GM19328 (cell line): ENCODE data around the gene CPTP.
"Not testable (repeated sequence)": the region's sequence is repeated elsewhere in the genome, so short reads cannot be mapped to it uniquely, and the experiment has no call there.

ENCODE experiments used
- ATAC-seq: cut with Tn5 transposase; IDR thresholded peaks from one replicate; pipeline ENCODE4 v1.9.1; 2021; ENCODE audit warnings: mild to moderate bottlenecking, moderate library complexity; ENCODE audit not compliant: unreplicated experiment

Gene CPTP

GRCh38 chr1:1305300-1306069, 19.1 kb upstream of the CPTP start:
- no peak for ATAC-seq

DNA sequence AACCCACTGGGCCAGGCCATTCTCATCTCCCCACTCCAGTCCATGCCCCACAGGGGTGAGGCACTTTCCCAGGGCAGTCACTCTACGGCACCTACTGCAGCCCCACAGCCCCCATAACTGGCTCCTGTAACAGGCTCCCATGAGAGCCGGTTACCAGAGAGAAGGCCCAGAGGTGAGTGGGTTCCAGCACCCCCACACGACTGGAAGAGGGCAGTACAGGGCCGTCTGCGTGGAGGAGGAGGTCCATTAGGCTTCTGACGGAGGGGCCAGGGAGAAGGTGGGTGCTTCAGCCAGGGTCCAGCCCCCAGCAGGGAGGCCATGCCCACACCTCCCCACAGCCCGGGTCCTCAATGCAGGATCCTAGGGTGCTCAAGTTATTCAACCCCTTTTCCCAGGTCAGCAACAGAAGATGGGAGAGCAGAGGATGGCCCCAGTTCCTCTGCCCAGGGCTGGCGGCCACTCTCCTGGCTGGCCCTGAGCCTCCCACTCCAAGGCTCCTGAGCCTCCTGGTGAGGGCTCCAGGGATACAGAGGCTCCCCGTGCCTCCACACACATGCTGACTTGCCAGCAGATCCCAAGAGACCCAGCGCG, 18.4 kb upstream of the CPTP start:
- ATAC-seq, result no peak

DNA sequence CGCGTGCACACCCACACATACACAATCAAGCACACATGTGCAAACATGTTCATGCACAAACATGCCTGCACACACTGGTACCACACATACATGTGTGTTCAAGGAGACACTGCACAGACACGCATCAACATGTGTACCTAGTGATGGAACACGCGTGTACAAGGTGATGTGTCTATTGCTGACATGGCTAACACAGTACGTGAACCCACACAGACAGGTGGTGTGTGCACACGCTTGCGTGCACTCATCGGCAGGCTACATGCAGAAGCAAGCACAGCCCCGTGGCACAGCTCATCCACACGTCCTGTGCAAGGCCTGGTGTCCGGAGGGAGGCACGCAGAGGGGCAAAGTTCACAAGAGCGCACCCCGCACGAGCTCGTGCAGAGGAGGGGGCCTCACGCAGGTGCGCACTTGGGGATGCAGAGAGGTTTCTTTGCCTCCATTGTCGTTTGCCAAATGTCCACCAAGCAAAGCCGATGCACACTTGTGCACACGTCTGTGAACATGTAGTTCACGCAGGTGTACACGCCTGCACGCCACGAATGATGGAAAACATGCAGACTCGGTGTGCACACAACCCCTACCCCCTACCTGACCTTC, 17.8 kb upstream of the CPTP start:
- ATAC-seq, result no peak

GRCh38 chr1:1307261-1307922, 17.2 kb upstream of the CPTP start:
- no peak for ATAC-seq

GRCh38 chr1:1307923-1308755, 16.5 kb upstream of the CPTP start, which contains the start of the genes ACAP3 and PUSL1:
ACAP3 (minus strand) TSS chr1:1307930; CDS start chr1:1307815, 115 bp downstream.
PUSL1 (plus strand) TSS chr1:1308597; CDS start chr1:1308644, 47 bp downstream.
- ATAC-seq, result peak; percentile 59

- ATAC-seq, result no peak
Observed at GRCh38 chr1:1308756-1309250, 15.8 kb upstream of the CPTP start.

DNA sequence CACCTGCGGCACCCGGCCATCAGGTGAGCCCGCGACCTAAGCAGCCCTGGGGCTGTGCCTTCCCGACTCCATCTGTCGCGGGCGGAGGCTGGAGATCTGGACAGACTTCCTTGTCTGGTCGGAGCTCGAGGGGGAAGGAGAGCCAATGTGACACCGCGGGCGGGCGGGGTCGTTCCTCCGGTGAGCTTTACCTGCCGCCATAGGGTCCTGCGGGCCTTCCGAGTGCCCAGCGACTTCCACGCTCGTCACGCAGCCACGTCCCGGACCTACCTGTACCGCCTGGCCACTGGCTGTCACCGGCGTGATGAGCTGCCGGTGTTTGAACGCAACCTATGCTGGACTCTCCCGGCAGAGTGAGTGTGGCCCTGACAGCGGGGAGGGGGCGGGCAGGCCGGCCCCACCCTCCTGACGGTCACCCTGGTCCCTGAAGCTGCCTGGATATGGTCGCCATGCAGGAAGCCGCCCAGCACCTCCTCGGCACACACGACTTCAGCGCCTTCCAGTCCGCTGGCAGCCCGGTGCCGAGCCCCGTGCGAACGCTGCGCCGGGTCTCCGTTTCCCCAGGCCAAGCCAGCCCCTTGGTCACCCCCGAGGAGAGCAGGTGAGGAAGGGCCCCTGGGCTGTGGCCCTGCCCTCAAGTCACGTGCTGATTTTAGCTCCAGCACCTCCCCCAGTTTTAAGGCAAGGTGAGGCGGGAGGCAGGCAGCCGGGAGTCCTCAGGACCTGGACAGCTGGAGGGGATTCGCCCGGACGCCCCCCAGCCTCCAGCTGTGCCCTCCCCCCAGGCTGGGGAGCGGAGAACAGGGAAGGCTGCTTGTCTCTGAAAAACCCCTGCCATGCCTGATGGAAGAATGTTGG, 15.1 kb upstream of the CPTP start:
- ATAC-seq, result no peak

GRCh38 chr1:1310109-1310385, 14.6 kb upstream of the CPTP start:
- ATAC-seq, result no peak

- ATAC-seq, result no peak
Observed at GRCh38 chr1:1310476-1311053, 14.0 kb upstream of the CPTP start.

- ATAC-seq, result no peak
Observed at GRCh38 chr1:1311107-1312104, 13.2 kb upstream of the CPTP start.

DNA sequence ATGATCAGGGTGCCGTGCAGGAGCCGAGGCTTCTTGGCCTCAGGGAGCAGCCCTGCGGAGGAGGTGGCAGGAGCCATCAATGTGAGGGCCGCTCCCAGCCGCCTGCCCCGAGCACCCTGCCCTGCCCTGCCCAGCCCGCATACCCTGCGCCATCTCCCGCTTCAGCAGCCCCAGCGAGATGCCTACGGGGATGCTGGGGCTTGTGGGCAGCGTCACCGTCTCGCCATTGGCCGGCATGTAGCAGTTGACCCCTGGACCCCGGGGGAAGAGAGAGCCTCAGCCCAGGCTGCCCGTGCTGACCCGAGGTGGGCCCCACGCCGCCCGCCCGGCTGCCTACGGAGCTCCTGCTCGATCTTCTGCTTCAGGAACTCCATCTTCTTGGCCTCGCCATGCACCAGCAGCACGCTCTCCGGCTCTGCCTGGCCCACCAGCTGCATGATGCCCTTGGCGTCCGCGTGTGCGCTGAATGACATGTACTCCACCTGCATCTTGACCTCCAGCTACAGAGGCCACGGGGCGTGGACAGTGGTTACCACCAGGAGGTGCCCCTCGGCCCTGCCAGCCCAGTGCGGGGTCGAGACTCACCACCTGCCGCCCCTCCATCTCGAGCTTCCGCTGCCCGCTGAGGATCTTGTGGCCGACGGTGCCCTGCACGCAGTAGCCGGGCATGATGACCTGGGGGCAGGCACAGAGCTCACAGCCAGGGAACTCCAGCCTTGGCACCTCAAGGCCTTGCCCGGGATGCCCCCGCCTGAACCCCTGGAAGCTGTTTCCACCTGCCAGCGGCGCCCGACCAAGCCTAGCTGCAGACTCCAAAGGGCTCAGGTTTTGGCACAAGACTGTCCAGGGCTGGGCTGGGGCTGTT, 11.9 kb upstream of the CPTP start:
- ATAC-seq, result no peak

- ATAC-seq, result no peak
Observed at GRCh38 chr1:1313500-1314236, 10.9 kb upstream of the CPTP start.

- no peak for ATAC-seq
Observed at GRCh38 chr1:1314237-1314586, 10.4 kb upstream of the CPTP start.

GRCh38 chr1:1314678-1315335, 9.8 kb upstream of the CPTP start:
- ATAC-seq, result no peak

- ATAC-seq, result no peak
Observed at GRCh38 chr1:1315435-1315954, 9.1 kb upstream of the CPTP start.

- not testable (repeated sequence) for ATAC-seq
Observed at GRCh38 chr1:1316199-1316598, 8.4 kb upstream of the CPTP start.
